ENCODE results near the gene ANKMY1. TPM values are rescaled to one million over a fixed set of nuclear protein-coding genes. Genes with fewer than 3 reads are reported as not detected.

ANKMY1 gene
- total RNA-seq, 1 donor from 2014 or later = 7.2 TPM

- H3K27me3 ChIP-seq (ENCODE audit: insufficient read depth, low read length) = peaks cover 4% of the 10 kb centered on the region
- H3K4me3 ChIP-seq (ENCODE audit: insufficient read depth, low read depth, low read length) = no peak overlapping the region
- H2AFZ ChIP-seq (ENCODE audit: low read depth, low read length) = no peak overlapping the region
- Mint-ChIP-seq H3K36me3 (ENCODE audit: low read depth, unreplicated experiment) (peaks cover 54% of the 10 kb centered on the region), H3K4me3 (ENCODE audit: unreplicated experiment) (no peak overlapping the region), H3K27me3 (ENCODE audit: low read depth, unreplicated experiment) (peaks cover 7% of the 10 kb centered on the region), H3K9me3 (ENCODE audit: unreplicated experiment) (peaks cover 52% of the 10 kb centered on the region), H3K27ac (ENCODE audit: unreplicated experiment) (no peak overlapping the region), H3K4me1 (ENCODE audit: low read depth, unreplicated experiment) (no peaks in the 10 kb centered on the region)
- no peak overlapping the region for H3K9ac ChIP-seq (ENCODE audit: low read length)
- DNase-seq (ENCODE audit: low read depth) (no peak), FAIRE-seq (no peak)
- no peak overlapping the region for H3K4me2 ChIP-seq (ENCODE audit: low read length)
- H3K4me1 ChIP-seq (ENCODE audit: insufficient read depth, low read length) = peaks cover 4% of the 10 kb centered on the region
- TF ChIP-seq EZH2 (IDR thresholded peaks at IDR 0.05; ENCODE audit: insufficient read depth, low read length) = no peak
- TF ChIP-seq CTCF (IDR thresholded peaks at IDR 0.05; ENCODE audit: insufficient read depth, low read depth, low read length) = no peak
- H3K9me3 ChIP-seq (ENCODE audit: insufficient read depth, low read depth, low read length) = peaks cover 30% of the 10 kb centered on the region
- no peaks in the 10 kb centered on the region for H3K36me3 ChIP-seq (ENCODE audit: insufficient read depth, low read length)
- no peak overlapping the region for H3K27ac ChIP-seq (ENCODE audit: low read depth, low read length)
- no peaks in the 10 kb centered on the region for H3K79me2 ChIP-seq (ENCODE audit: insufficient read depth, low read length)
- peaks cover 3% of the 10 kb centered on the region for H4K20me1 ChIP-seq (ENCODE audit: insufficient read depth, low read length)
Observed at GRCh38 chr2:240524963-240525718, 32.6 kb downstream of the ANKMY1 start.

GRCh38 chr2:240523451-240524281, 34.1 kb downstream of the ANKMY1 start:
- H3K79me2 ChIP-seq (ENCODE audit: insufficient read depth, low read length) = no peaks in the 10 kb centered on the region
- H3K36me3 ChIP-seq (ENCODE audit: insufficient read depth, low read length) = no peaks in the 10 kb centered on the region
- FAIRE-seq = no peak
- no peak overlapping the region for H3K4me3 Mint-ChIP-seq (ENCODE audit: unreplicated experiment)
- peaks cover 3% of the 10 kb centered on the region for H4K20me1 ChIP-seq (ENCODE audit: insufficient read depth, low read length)
- no peak overlapping the region for H3K9ac ChIP-seq (ENCODE audit: low read length)
- no peak overlapping the region for H2AFZ ChIP-seq (ENCODE audit: low read depth, low read length)
- H3K27ac Mint-ChIP-seq (ENCODE audit: unreplicated experiment) = no peak overlapping the region
- H3K27me3 ChIP-seq (ENCODE audit: insufficient read depth, low read length) = peaks cover 11% of the 10 kb centered on the region
- H3K36me3 Mint-ChIP-seq (ENCODE audit: low read depth, unreplicated experiment) = peaks cover 50% of the 10 kb centered on the region
- H3K27ac ChIP-seq (ENCODE audit: low read depth, low read length) = no peak overlapping the region
- H3K4me2 ChIP-seq (ENCODE audit: low read length) = no peak overlapping the region
- H3K4me1 Mint-ChIP-seq (ENCODE audit: low read depth, unreplicated experiment) = no peaks in the 10 kb centered on the region
- TF ChIP-seq CTCF (IDR thresholded peaks at IDR 0.05; ENCODE audit: insufficient read depth, low read depth, low read length) (no peak), EZH2 (IDR thresholded peaks at IDR 0.05; ENCODE audit: insufficient read depth, low read length) (no peak)
- H3K9me3 Mint-ChIP-seq (ENCODE audit: unreplicated experiment) = peaks cover 44% of the 10 kb centered on the region
- DNase-seq (ENCODE audit: low read depth) = no peak
- H3K4me3 ChIP-seq (ENCODE audit: insufficient read depth, low read depth, low read length) = no peak overlapping the region
- H3K27me3 Mint-ChIP-seq (ENCODE audit: low read depth, unreplicated experiment) = peaks cover 19% of the 10 kb centered on the region
- H3K4me1 ChIP-seq (ENCODE audit: insufficient read depth, low read length) = peaks cover 7% of the 10 kb centered on the region
- H3K9me3 ChIP-seq (ENCODE audit: insufficient read depth, low read depth, low read length) = peaks cover 30% of the 10 kb centered on the region

All from astrocyte (in vitro differentiated cells and primary cell).